Astrocyte (in vitro differentiated cells and primary cell): ENCODE data around the gene METRN.

ENCODE experiments used
- CTCF ChIP-seq: IDR thresholded peaks from 2 replicates; pipeline ENCODE4 v1.5.1; 2011; ENCODE audit warnings: low read depth, mild to moderate bottlenecking, inconsistent platforms, low read length, moderate library complexity; ENCODE audit not compliant: insufficient read depth
- EZH2 ChIP-seq: IDR thresholded peaks from 2 replicates; pipeline ENCODE4 v1.6.1; 2012; ENCODE audit warnings: mild to moderate bottlenecking, low read length, inconsistent platforms; ENCODE audit not compliant: insufficient read depth

DNA sequence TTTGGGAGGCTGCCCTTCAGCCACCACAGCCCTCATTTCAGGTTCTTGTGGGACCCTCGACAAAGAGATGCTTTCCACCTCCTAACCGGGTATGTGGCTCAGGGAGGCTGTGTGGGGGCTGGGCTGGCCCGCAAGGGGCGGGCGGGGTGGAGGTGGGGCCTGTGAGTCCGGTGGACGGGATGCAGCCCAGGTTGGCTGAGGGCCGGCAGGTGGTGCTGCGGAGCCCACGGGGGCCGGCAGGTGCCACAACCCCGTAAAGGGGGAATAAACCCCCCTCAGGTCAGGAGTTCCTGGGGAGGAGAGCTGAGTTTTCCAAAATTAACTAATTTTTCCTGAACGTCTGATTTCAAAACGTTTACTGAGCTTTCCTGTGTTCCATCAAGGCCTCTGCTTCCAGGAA lies 30.8 kb downstream of the METRN start:
- no peak for TF ChIP-seq CTCF
- no peak for TF ChIP-seq EZH2
